ENCODE results near the gene MAP2K2.

Gene MAP2K2

GRCh38 chr19:4058693-4059452 is 65.0 kb downstream of the MAP2K2 start:
- peak overlapping the region; percentile 50 for H3K4me3 ChIP-seq (ENCODE audit: low read depth, low read length)
- TF ChIP-seq CTCF (IDR thresholded peaks at IDR 0.05; ENCODE audit: low read depth, low read length, missing control alignments), result no peak
- no peak for DNase-seq (ENCODE audit: low read depth)

GRCh38 chr19:4057931-4058692 is 65.8 kb downstream of the MAP2K2 start:
- no peak for DNase-seq (ENCODE audit: low read depth)
- TF ChIP-seq CTCF (IDR thresholded peaks at IDR 0.05; ENCODE audit: low read depth, low read length, missing control alignments), result no peak
- H3K4me3 ChIP-seq (ENCODE audit: low read depth, low read length), result peak overlapping the region; percentile 50; the same call in 1 of the 2 replicates

- TF ChIP-seq CTCF (IDR thresholded peaks at IDR 0.05; ENCODE audit: low read depth, low read length, missing control alignments), result no peak
- no peak for DNase-seq (ENCODE audit: low read depth)
- no peak overlapping the region for H3K4me3 ChIP-seq (ENCODE audit: low read depth, low read length)
These were observed 68.7 kb downstream of the MAP2K2 start for GRCh38 chr19:4055209-4055552.

- no peak for TF ChIP-seq CTCF (IDR thresholded peaks at IDR 0.05; ENCODE audit: low read depth, low read length, missing control alignments)
- no peak overlapping the region for H3K4me3 ChIP-seq (ENCODE audit: low read depth, low read length)
- no peak for DNase-seq (ENCODE audit: low read depth)
These were observed 69.3 kb downstream of the MAP2K2 start for GRCh38 chr19:4054441-4055208.

- H3K4me3 ChIP-seq (ENCODE audit: low read depth, low read length), result no peak overlapping the region
- no peak for DNase-seq (ENCODE audit: low read depth)
- TF ChIP-seq CTCF (IDR thresholded peaks at IDR 0.05; ENCODE audit: low read depth, low read length, missing control alignments), result no peak
These were observed 70.2 kb downstream of the MAP2K2 start for GRCh38 chr19:4053423-4054324.

GRCh38 chr19:4052993-4053422 is 70.9 kb downstream of the MAP2K2 start:
- no peak for DNase-seq (ENCODE audit: low read depth)
- H3K4me3 ChIP-seq (ENCODE audit: low read depth, low read length), result no peak overlapping the region
- TF ChIP-seq CTCF (IDR thresholded peaks at IDR 0.05; ENCODE audit: low read depth, low read length, missing control alignments), result no peak
